Liver (tissue), 9 donors: ENCODE data around the gene MORF4L1. TPM values are rescaled to one million over a fixed set of nuclear protein-coding genes. Genes with fewer than 3 reads are reported as not detected.

Experiments used
- DNase-seq: peaks from one replicate; pipeline ENCODE4 v3.0.0-alpha.2; 2017; ENCODE audit warnings: low spot score
- H3K27ac ChIP-seq, 2 donors: one replicate each; pipeline ENCODE4 v1.7.0; 2013; ENCODE audit warnings: inconsistent platforms in 2 of 2, low read length in 2 of 2, control low read depth in 1 of 2, low read depth in 1 of 2, mild to moderate bottlenecking in 1 of 2
- H3K27me3 ChIP-seq, 4 donors: one replicate each; pipeline versions ENCODE4 v1.6.1 to v1.7.0; 2013; ENCODE audit warnings: low read length in 3 of 4, inconsistent platforms in 1 of 4, mild to moderate bottlenecking in 1 of 4, moderate library complexity in 1 of 4; ENCODE audit not compliant: control insufficient read depth in 4 of 4, insufficient read depth in 4 of 4
- H3K36me3 ChIP-seq, 4 donors: one replicate each; pipeline versions ENCODE4 v1.6.1 to v1.7.0; 2013; ENCODE audit warnings: low read length in 3 of 4, mild to moderate bottlenecking in 3 of 4, low read depth in 1 of 4, moderate library complexity in 1 of 4; ENCODE audit not compliant: control insufficient read depth in 4 of 4, insufficient read depth in 3 of 4
- H3K4me1 ChIP-seq, 4 donors: one replicate each; pipeline versions ENCODE4 v1.6.1 to v1.7.0; 2013; ENCODE audit warnings: low read length in 3 of 4, mild to moderate bottlenecking in 3 of 4, moderate library complexity in 1 of 4; ENCODE audit not compliant: control insufficient read depth in 4 of 4, insufficient read depth in 4 of 4
- H3K4me3 ChIP-seq, 3 donors: one replicate each; pipeline versions ENCODE4 v1.6.1 to v1.7.0; 2013; ENCODE audit warnings: low read length in 3 of 3, control low read depth in 1 of 3, low read depth in 1 of 3, mild to moderate bottlenecking in 1 of 3
- H3K9ac ChIP-seq, 2 donors: one replicate each; pipeline ENCODE4 v1.7.0; 2013; ENCODE audit warnings: low read length in 2 of 2, mild to moderate bottlenecking in 2 of 2, moderate library complexity in 2 of 2, control low read depth in 1 of 2, low read depth in 1 of 2
- H3K9me3 ChIP-seq, 4 donors: one replicate each; pipeline versions ENCODE4 v1.6.1 to v1.7.0; 2013; ENCODE audit warnings: low read length in 3 of 4; ENCODE audit not compliant: control insufficient read depth in 4 of 4
- EGR1 ChIP-seq, 2 donors: IDR thresholded peaks; 2 replicates each; pipeline ENCODE4 v1.6.1; 2016 to 2018; ENCODE audit warnings: antibody characterized with exemption in 2 of 2, low read depth in 2 of 2
- FOXA1 ChIP-seq: IDR thresholded peaks from 2 replicates; pipeline ENCODE4 v1.6.1; 2016; ENCODE audit warnings: antibody characterized with exemption
- FOXA2 ChIP-seq: IDR thresholded peaks from 2 replicates; pipeline ENCODE4 v1.6.1; 2016; ENCODE audit warnings: antibody characterized with exemption
- GABPA ChIP-seq, 2 donors: IDR thresholded peaks in 1 of 2; conservative IDR thresholded peaks in 1 of 2; 2 replicates each; pipeline ENCODE4 v1.6.1; 2016; ENCODE audit warnings: antibody characterized with exemption in 2 of 2, mild to moderate bottlenecking in 1 of 2, moderate library complexity in 1 of 2
- HNF4A ChIP-seq, 2 donors: conservative IDR thresholded peaks; 2 replicates each; pipeline ENCODE4 v1.6.1; 2016; ENCODE audit warnings: antibody characterized with exemption in 2 of 2, mild to moderate bottlenecking in 2 of 2
- HNF4G ChIP-seq: IDR thresholded peaks from 2 replicates; pipeline ENCODE4 v1.6.1; 2016; ENCODE audit warnings: antibody characterized with exemption
- JUND ChIP-seq, 2 donors: IDR thresholded peaks; 2 replicates each; pipeline ENCODE4 v1.6.1; 2016; ENCODE audit warnings: antibody characterized with exemption in 2 of 2
- NR2F2 ChIP-seq: IDR thresholded peaks from 2 replicates; pipeline ENCODE4 v1.6.1; 2016; ENCODE audit warnings: antibody characterized with exemption
- RAD21 ChIP-seq, 2 donors: IDR thresholded peaks; 2 replicates each; pipeline ENCODE4 v1.6.1; 2016; ENCODE audit warnings: antibody characterized with exemption in 2 of 2, mild to moderate bottlenecking in 2 of 2
- RXRA ChIP-seq, 2 donors: IDR thresholded peaks; 2 replicates each; pipeline ENCODE4 v1.6.1; 2017 to 2018; ENCODE audit warnings: antibody characterized with exemption in 2 of 2, mild to moderate bottlenecking in 1 of 2
- SP1 ChIP-seq: IDR thresholded peaks from 2 replicates; pipeline ENCODE4 v1.6.1; 2018; ENCODE audit warnings: antibody characterized with exemption, mild to moderate bottlenecking
- TAF1 ChIP-seq: conservative IDR thresholded peaks from 2 replicates; pipeline ENCODE4 v1.6.1; 2016; ENCODE audit warnings: antibody characterized with exemption, mild to moderate bottlenecking
- YY1 ChIP-seq: IDR thresholded peaks from 2 replicates; pipeline ENCODE4 v1.6.1; 2016; ENCODE audit warnings: antibody characterized with exemption, mild to moderate bottlenecking
- WGBS: extraction: QIAGEN DNeasy Blood & Tissue Kit; methylation state at CpG from one replicate; pipeline ENCODE4 v1.1.7; 2013; 5-methylcytosine and 5-hydroxymethylcytosine counted together
- polyA plus RNA-seq, 2 donors: library from polyadenylated mRNA; stranded (reverse) in 1 of 2; unstranded in 1 of 2; fragments of 200-250 nt in 1 of 2; fragments of >200 nt in 1 of 2; fragmentation: Nextera tagmentation in 1 of 2; extraction: Ambion mirVana in 1 of 2; gene quantifications; one replicate each; pipeline versions ENCODE4 v1.2.1 to v1.2.3, GENCODE V29; 2013 to 2015
- total RNA-seq, 2 donors: library from RNA; depleted of rRNA; stranded (reverse); fragments of >200 nt; gene quantifications; one replicate each; pipeline ENCODE4 v1.2.3, GENCODE V29; 2014
- TF ChIP-seq, protein P1 (sequence below): IDR thresholded peaks from 2 replicates; pipeline ENCODE4 v1.6.1; 2016; ENCODE audit warnings: antibody characterized with exemption
- TF ChIP-seq, protein P2 (sequence below): IDR thresholded peaks from 2 replicates; pipeline ENCODE4 v1.6.1; 2016; ENCODE audit warnings: antibody characterized with exemption
- TF ChIP-seq, protein P3 (sequence below): fragments of 150-350 bp; IDR thresholded peaks from 2 replicates; pipeline ENCODE4 v1.5.1; 2017; ENCODE audit warnings: improper control_type of control experiment, low read depth, low read length; ENCODE audit not compliant: missing input control
- TF ChIP-seq, protein P4 (sequence below): IDR thresholded peaks from 2 replicates; pipeline ENCODE4 v1.6.1; 2016; ENCODE audit warnings: antibody characterized with exemption
- TF ChIP-seq, protein P5 (sequence below): IDR thresholded peaks from 2 replicates; pipeline ENCODE4 v1.6.1; 2016; ENCODE audit warnings: antibody characterized with exemption, mild to moderate bottlenecking
- donor health status: healthy.
- donor health status: healthy.
- donor health status: healthy.
- donor health status: healthy.
- donor health status: healthy.

MORF4L1 gene
- total and polyA plus RNA-seq, 4 donors, result 67.5 to 134 (median 123) TPM

DNA sequence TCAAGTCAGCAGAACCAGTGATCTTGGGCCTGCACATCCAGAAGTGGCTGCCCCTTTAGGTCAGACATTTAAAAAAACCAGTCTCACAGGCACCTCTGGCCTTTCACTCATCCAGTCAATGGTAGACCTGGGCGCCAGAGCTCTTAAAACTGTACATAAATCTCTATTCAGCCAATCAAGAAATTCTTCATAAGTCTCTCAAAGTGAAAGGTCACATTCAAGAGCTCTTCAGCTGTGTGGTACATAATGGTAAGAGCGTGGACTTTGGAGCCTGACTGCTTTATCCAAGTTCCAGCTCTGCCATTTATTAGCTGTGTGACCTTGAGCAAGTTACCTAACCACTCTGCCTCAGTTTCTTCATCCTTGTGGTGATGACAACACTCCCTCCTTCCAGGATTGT lies 22.3 kb upstream of the MORF4L1 start:
- Histone ChIP-seq H3K36me3 (no peaks in the 10 kb centered on the region), H3K27ac (no peak overlapping the region), H3K9ac (no peak overlapping the region), H3K4me1 (no peaks in the 10 kb centered on the region), H3K27me3 (no peaks in the 10 kb centered on the region), H3K9me3 (no peaks in the 10 kb centered on the region), H3K4me3 (no peak overlapping the region)
- TF ChIP-seq RAD21 (IDR thresholded peaks at IDR 0.05) (no peak), YY1 (no peak), FOXA2 (no peak), EGR1 (IDR thresholded peaks at IDR 0.05; ENCODE audit: low read depth in 2 of 2) (no peak), GABPA (IDR thresholded peaks at IDR 0.05 in 1 of 2, conservative IDR thresholded peaks at IDR 0.05 in 1 of 2) (no peak), RXRA (IDR thresholded peaks at IDR 0.05) (no peak), HNF4A (conservative IDR thresholded peaks at IDR 0.05) (no peak), HNF4G (no peak), TAF1 (no peak), NR2F2 (no peak), SP1 (no peak), FOXA1 (no peak), JUND (IDR thresholded peaks at IDR 0.05) (no peak)
- TF ChIP-seq, protein P1, sequence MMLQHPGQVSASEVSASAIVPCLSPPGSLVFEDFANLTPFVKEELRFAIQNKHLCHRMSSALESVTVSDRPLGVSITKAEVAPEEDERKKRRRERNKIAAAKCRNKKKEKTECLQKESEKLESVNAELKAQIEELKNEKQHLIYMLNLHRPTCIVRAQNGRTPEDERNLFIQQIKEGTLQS, result no peak
- TF ChIP-seq, protein P2, sequence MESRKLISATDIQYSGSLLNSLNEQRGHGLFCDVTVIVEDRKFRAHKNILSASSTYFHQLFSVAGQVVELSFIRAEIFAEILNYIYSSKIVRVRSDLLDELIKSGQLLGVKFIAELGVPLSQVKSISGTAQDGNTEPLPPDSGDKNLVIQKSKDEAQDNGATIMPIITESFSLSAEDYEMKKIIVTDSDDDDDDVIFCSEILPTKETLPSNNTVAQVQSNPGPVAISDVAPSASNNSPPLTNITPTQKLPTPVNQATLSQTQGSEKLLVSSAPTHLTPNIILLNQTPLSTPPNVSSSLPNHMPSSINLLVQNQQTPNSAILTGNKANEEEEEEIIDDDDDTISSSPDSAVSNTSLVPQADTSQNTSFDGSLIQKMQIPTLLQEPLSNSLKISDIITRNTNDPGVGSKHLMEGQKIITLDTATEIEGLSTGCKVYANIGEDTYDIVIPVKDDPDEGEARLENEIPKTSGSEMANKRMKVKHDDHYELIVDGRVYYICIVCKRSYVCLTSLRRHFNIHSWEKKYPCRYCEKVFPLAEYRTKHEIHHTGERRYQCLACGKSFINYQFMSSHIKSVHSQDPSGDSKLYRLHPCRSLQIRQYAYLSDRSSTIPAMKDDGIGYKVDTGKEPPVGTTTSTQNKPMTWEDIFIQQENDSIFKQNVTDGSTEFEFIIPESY, result no peak
- TF ChIP-seq, protein P3, sequence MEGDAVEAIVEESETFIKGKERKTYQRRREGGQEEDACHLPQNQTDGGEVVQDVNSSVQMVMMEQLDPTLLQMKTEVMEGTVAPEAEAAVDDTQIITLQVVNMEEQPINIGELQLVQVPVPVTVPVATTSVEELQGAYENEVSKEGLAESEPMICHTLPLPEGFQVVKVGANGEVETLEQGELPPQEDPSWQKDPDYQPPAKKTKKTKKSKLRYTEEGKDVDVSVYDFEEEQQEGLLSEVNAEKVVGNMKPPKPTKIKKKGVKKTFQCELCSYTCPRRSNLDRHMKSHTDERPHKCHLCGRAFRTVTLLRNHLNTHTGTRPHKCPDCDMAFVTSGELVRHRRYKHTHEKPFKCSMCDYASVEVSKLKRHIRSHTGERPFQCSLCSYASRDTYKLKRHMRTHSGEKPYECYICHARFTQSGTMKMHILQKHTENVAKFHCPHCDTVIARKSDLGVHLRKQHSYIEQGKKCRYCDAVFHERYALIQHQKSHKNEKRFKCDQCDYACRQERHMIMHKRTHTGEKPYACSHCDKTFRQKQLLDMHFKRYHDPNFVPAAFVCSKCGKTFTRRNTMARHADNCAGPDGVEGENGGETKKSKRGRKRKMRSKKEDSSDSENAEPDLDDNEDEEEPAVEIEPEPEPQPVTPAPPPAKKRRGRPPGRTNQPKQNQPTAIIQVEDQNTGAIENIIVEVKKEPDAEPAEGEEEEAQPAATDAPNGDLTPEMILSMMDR, result no peak
- TF ChIP-seq, protein P4, sequence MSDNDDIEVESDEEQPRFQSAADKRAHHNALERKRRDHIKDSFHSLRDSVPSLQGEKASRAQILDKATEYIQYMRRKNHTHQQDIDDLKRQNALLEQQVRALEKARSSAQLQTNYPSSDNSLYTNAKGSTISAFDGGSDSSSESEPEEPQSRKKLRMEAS, result no peak
- TF ChIP-seq, protein P5, sequence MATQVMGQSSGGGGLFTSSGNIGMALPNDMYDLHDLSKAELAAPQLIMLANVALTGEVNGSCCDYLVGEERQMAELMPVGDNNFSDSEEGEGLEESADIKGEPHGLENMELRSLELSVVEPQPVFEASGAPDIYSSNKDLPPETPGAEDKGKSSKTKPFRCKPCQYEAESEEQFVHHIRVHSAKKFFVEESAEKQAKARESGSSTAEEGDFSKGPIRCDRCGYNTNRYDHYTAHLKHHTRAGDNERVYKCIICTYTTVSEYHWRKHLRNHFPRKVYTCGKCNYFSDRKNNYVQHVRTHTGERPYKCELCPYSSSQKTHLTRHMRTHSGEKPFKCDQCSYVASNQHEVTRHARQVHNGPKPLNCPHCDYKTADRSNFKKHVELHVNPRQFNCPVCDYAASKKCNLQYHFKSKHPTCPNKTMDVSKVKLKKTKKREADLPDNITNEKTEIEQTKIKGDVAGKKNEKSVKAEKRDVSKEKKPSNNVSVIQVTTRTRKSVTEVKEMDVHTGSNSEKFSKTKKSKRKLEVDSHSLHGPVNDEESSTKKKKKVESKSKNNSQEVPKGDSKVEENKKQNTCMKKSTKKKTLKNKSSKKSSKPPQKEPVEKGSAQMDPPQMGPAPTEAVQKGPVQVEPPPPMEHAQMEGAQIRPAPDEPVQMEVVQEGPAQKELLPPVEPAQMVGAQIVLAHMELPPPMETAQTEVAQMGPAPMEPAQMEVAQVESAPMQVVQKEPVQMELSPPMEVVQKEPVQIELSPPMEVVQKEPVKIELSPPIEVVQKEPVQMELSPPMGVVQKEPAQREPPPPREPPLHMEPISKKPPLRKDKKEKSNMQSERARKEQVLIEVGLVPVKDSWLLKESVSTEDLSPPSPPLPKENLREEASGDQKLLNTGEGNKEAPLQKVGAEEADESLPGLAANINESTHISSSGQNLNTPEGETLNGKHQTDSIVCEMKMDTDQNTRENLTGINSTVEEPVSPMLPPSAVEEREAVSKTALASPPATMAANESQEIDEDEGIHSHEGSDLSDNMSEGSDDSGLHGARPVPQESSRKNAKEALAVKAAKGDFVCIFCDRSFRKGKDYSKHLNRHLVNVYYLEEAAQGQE, result no peak
- DNase-seq, result no peak
- 95% methylated on average over 2 of the region's 2 CpGs for WGBS
